Measurements from ENCODE around the gene NOP14.
"Not testable (repeated sequence)": the region's sequence is repeated elsewhere in the genome, so short reads cannot be mapped to it uniquely, and the experiment has no call there.

Gene NOP14

GRCh38 chr4:2916696-2917095, 46.5 kb downstream of the NOP14 start:
- DNase-seq (ENCODE audit: low read depth in 2 of 3, low spot score in 2 of 3), result not testable (repeated sequence)

- no peak for DNase-seq (ENCODE audit: low read depth in 2 of 3, low spot score in 2 of 3)
Observed at GRCh38 chr4:2915789-2916188, 47.4 kb downstream of the NOP14 start.

DNA sequence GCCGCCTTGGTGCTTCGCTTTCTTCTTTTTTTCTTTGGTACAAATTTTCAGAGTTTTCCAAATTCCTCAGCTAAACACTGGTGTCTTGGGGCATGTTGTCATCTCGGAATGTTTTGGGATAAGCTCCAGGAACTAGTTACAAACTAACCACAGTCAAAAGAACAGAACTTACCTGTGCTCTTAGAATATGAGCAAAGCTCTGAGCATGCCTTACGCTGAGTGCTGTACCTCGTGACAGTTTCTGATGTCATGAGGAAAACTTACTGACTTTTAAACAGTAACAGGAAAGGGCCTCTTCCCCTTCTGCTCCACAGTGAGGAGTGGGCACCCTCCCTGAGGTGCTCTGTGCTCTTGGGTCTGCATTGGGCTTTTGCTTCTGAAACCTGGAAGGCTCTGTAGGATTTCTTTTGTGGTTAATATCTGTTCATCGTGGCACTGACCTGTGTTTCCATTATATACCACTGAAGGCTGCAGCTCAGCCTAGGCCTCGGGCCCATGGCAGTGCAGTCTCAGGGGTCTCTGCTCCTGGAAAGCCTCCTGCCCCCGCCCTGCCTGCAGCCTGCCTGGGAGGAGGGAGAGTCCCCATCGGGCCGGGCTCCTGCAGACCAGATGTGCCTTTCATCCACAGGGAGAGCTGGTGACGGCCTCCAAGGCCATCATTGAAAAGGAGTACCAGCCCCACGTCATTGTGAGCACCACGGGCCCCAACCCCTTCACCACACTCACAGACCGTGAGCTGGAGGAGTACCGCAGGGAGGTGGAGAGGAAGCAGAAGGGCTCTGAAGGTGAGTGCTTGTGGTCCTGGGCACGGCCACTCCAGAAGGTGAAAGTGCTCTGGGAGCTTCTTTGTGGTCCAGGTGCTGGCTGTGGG, 48.7 kb downstream of the NOP14 start:
- DNase-seq (ENCODE audit: low read depth in 2 of 3, low spot score in 2 of 3), result no peak

GRCh38 chr4:2913168-2913567, 50.0 kb downstream of the NOP14 start:
- no peak for DNase-seq (ENCODE audit: low read depth in 2 of 3, low spot score in 2 of 3)

DNA sequence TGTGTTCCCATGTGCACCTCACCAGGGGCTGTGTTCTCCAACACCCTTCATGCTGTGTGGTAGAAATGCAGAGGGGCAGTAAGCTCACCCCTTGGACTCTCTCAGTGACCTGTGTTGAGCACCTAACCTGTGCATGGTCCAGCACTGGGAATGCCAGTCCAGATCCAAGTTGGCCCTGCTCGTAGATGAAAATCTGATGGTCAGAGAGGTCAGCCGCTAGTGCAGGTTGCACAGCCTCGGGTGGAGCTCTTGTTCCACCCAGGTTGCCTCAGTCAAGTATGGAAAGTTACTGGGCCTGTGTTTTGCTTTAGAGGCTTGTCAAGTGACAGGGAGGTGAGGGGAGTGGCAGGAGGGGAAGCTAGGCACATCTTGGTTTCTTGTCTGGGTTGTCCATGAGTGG, 51.3 kb downstream of the NOP14 start:
- no peak for DNase-seq (ENCODE audit: low read depth in 2 of 3, low spot score in 2 of 3)

DNA sequence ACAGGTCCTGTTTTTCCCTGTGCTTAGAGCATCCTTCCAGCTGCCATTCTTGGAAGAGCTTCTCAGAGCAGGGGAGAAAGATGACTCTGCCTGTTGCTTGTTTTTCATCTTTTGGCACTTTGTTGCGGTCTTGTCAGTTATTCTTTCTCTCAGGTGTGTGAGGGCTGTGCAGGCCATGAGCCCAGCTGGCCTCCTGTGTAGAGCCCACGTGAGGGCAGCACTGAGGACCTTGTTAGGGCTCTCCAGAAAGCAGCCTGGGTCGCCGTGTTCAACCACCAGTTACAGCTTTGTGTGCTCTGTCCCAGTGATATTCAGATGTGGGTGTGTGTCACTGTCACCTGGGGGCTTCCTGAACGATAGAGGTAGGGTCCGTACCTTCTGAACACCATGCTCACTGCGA, 52.8 kb downstream of the NOP14 start:
- no peak for DNase-seq (ENCODE audit: low read depth in 2 of 3, low spot score in 2 of 3)

- no peak for DNase-seq (ENCODE audit: low read depth in 2 of 3, low spot score in 2 of 3)
Observed at GRCh38 chr4:2909583-2909982, 53.6 kb downstream of the NOP14 start.

DNA sequence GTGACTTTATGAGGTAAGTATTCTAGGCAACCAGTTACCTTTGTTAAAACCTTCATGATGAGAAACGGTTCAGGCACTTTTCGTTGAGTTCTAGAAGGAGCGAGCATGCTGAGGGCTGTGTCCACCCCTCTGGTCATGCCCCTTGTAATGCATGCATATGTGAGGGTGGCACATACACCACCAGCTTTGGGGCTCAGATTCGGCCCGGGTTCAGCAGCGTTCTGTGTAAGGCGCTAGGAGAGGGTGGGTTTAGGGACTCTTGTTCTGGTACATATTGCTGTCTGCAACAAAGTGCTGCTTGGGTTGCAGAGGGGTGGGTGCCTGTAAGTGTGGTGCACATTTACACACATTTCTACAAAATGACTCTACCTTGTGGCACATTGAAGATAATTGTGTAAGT, 54.5 kb downstream of the NOP14 start:
- DNase-seq (ENCODE audit: low read depth in 2 of 3, low spot score in 2 of 3), result no peak

GRCh38 chr4:2907706-2908293, 55.4 kb downstream of the NOP14 start:
- no peak for DNase-seq (ENCODE audit: low read depth in 2 of 3, low spot score in 2 of 3)

- no peak for DNase-seq (ENCODE audit: low read depth in 2 of 3, low spot score in 2 of 3)
Observed at GRCh38 chr4:2907226-2907625, 56.0 kb downstream of the NOP14 start.

- no peak for DNase-seq (ENCODE audit: low read depth in 2 of 3, low spot score in 2 of 3)
Observed at GRCh38 chr4:2906218-2906617, 57.0 kb downstream of the NOP14 start.

DNA sequence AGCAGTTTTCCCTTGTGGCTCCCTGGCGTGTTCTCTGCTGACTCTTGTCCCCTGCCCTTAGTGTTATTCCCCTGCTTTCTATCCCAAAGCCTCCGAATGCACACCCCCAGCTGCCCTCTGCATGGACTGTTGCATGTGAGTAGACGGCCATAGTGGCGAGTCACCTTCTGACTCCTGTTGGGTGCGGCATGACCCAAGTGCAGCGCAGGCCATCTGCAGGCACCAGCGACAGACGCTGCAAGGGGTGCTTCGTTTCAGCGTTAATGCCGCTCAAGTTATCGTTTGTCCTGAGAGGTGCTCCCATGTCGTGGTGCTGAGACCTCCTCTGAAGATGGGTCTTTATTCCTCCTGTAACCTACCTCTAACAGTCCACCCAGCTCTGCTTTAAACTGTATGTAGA, 57.7 kb downstream of the NOP14 start:
- no peak for DNase-seq (ENCODE audit: low read depth in 2 of 3, low spot score in 2 of 3)

GRCh38 chr4:2902126-2902525, 61.1 kb downstream of the NOP14 start:
- no peak for DNase-seq (ENCODE audit: low read depth in 2 of 3, low spot score in 2 of 3)

DNA sequence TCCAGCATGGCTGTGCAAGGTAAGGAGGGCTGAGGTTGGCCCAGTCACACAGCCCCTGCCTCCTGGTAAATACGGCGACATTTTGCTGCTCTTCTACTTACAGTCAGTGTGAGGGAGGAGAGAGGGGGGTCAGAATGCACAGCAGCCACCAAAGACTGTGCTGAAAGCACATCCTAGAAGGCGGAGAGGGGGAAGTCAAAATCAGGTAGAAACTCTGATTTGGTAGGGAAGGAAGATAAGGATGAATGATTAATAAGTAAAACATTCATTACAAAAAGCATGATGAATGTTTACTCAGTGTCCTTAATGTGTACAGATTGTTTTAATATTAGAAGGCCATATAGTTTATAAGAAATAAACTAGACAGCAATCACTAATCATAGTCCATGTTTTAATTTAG, 62.0 kb downstream of the NOP14 start:
- DNase-seq (ENCODE audit: low read depth in 2 of 3, low spot score in 2 of 3), result no peak

- no peak for DNase-seq (ENCODE audit: low read depth in 2 of 3, low spot score in 2 of 3)
Observed at GRCh38 chr4:2900741-2901140, 62.5 kb downstream of the NOP14 start.

DNA sequence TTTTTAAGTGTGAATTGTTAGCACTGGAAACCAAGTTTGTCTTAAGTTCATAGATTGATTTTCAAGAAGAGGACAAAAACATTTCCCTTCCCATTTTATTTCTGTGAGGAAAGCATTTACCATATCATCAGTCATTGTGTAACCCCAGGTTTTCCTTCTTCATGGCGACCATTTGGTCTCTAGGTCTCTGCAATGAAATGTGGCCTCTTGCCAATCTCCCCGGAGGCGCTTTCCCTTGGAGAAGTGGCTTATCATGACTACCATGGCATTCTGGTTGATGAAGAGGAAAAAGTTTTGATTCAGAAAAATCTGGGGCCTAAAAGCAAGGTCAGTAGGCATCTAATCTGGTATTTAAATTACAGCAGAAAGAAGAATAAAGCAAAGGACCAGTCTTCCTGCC, 65.2 kb downstream of the NOP14 start:
- no peak for DNase-seq (ENCODE audit: low read depth in 2 of 3, low spot score in 2 of 3)

GRCh38 chr4:2893772-2894171, 69.4 kb downstream of the NOP14 start:
- no peak for DNase-seq (ENCODE audit: low read depth in 2 of 3, low spot score in 2 of 3)

- no peak for DNase-seq (ENCODE audit: low read depth in 2 of 3, low spot score in 2 of 3)
Observed at GRCh38 chr4:2891294-2891693, 71.9 kb downstream of the NOP14 start.

DNA sequence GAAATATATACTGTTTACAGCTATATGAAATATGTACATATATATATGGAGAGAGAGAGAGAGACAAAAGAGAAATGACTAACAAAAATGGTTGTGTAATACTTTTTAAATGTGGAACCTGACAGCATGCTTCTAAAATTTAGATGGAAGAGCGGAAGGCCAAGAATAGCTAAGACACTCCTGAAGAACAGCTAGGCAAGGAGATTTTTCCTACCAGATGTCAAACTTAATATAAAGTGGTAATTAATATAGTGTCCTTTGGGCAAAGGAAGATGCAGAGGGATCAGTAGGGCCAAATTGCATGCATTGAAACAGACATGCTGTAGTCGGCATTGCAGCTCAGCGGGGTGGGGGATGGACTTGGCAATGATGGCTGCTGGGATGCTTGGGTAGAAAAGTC, 74.3 kb downstream of the NOP14 start:
- no peak for DNase-seq (ENCODE audit: low read depth in 2 of 3, low spot score in 2 of 3)

All from activated CD8-positive, alpha-beta memory T cell treated with anti-CD3 and anti-CD28 coated beads for 48 hours (primary cell).